Fibroblast of pulmonary artery (primary cell): ENCODE measurements around the gene NUDCD3.
A peak's percentile ranks its signal among the peaks of the same experiment; 100 is the strongest.

Experiments
- DNase-seq: peaks from one replicate; pipeline ENCODE4 v3.0.0-alpha.2; 2010; ENCODE audit warnings: low read depth
- H3K4me3 ChIP-seq: replicated peaks from 2 replicates; pipeline ENCODE4 v1.5.1; 2011; ENCODE audit warnings: low read depth, mild to moderate bottlenecking, control low read depth, low read length, moderate library complexity
- CTCF ChIP-seq: IDR thresholded peaks from 2 replicates; pipeline ENCODE4 v1.5.1; 2011; ENCODE audit warnings: mild to moderate bottlenecking, control low read depth, low read length, inconsistent platforms; ENCODE audit errors: missing control alignments

The NUDCD3 gene

GRCh38 chr7:44375236-44375699, 115.2 kb downstream of the NUDCD3 start:
- no peak overlapping the region for H3K4me3 ChIP-seq
- no peak for TF ChIP-seq CTCF
- DNase-seq: no peak

GRCh38 chr7:44374007-44374763, 116.3 kb downstream of the NUDCD3 start:
- no peak overlapping the region for H3K4me3 ChIP-seq
- no peak for DNase-seq
- TF ChIP-seq CTCF: no peak

- no peak overlapping the region for H3K4me3 ChIP-seq
- no peak for DNase-seq
- no peak for TF ChIP-seq CTCF
Measured at GRCh38 chr7:44373418-44373740, 117.1 kb downstream of the NUDCD3 start.

GRCh38 chr7:44372560-44373417, 117.7 kb downstream of the NUDCD3 start:
- no peak overlapping the region for H3K4me3 ChIP-seq
- DNase-seq: peak; percentile 31
- no peak for TF ChIP-seq CTCF

- peak; percentile 37 for DNase-seq
- no peak for TF ChIP-seq CTCF
- H3K4me3 ChIP-seq: no peak overlapping the region
Measured at GRCh38 chr7:44368885-44369284, 121.6 kb downstream of the NUDCD3 start.

GRCh38 chr7:44368455-44368854, 122.0 kb downstream of the NUDCD3 start:
- H3K4me3 ChIP-seq: no peak overlapping the region
- no peak for TF ChIP-seq CTCF
- DNase-seq: no peak
